ENCODE data around the gene EDIL3. TPM values are rescaled to one million over a fixed set of nuclear protein-coding genes. Genes with fewer than 3 reads are reported as not detected.

EDIL3 gene
- total RNA-seq, 2 experiments from 2014 or later: not detected

GRCh38 chr5:83895860-83896259 lies 488.8 kb downstream of the EDIL3 start:
- H3K4me1 ChIP-seq (ENCODE audit: insufficient read depth, low read length, poor library complexity, severe bottlenecking): no peaks in the 10 kb centered on the region
- no peaks in the 10 kb centered on the region for H4K20me1 ChIP-seq (ENCODE audit: insufficient read depth, low read length)
- DNase-seq (ENCODE audit: low spot score): no peak
- no peak overlapping the region for H3K4me3 ChIP-seq (ENCODE audit: low read depth, low read length, poor library complexity, severe bottlenecking)
- TF ChIP-seq CTCF (conservative IDR thresholded peaks at IDR 0.05; ENCODE audit: low read length) (no peak), EZH2phosphoT487 (IDR thresholded peaks at IDR 0.05; ENCODE audit: borderline replicate concordance, low read depth, low read length) (no peak)
- no peak overlapping the region for H2AFZ ChIP-seq (ENCODE audit: low read length)
- intact Hi-C loops (cut with micrococcal nuclease; ENCODE audit: unreplicated experiment): no loop called here
- H3K9me3 ChIP-seq (ENCODE audit: low read length): no peaks in the 10 kb centered on the region
- H3K27ac ChIP-seq (ENCODE audit: low read depth, low read length, poor library complexity, severe bottlenecking): no peak overlapping the region
- no peaks in the 10 kb centered on the region for H3K36me3 ChIP-seq (ENCODE audit: insufficient read depth, low read length)
- H3K9me2 ChIP-seq (ENCODE audit: insufficient read depth, low read length): no peaks in the 10 kb centered on the region
- POLR2A ChIA-PET: no interaction called here
- no peaks in the 10 kb centered on the region for H3K79me2 ChIP-seq (ENCODE audit: insufficient read depth, low read depth, low read length)
- CTCF ChIA-PET (ENCODE audit: unreplicated experiment): no interaction called here
- no peak overlapping the region for H3K4me2 ChIP-seq (ENCODE audit: low read length)
- BruUV-seq (replicated peaks): no TSS peak

GRCh38 chr5:83891261-83891660 lies 493.4 kb downstream of the EDIL3 start:
- intact Hi-C loops (cut with micrococcal nuclease; ENCODE audit: unreplicated experiment): no loop called here
- Histone ChIP-seq H3K4me2 (ENCODE audit: low read length) (no peak overlapping the region), H2AFZ (ENCODE audit: low read length) (no peak overlapping the region), H4K20me1 (ENCODE audit: insufficient read depth, low read length) (no peaks in the 10 kb centered on the region), H3K4me3 (ENCODE audit: low read depth, low read length, poor library complexity, severe bottlenecking) (no peak overlapping the region), H3K9me2 (ENCODE audit: insufficient read depth, low read length) (no peaks in the 10 kb centered on the region), H3K4me1 (ENCODE audit: insufficient read depth, low read length, poor library complexity, severe bottlenecking) (no peaks in the 10 kb centered on the region), H3K27ac (ENCODE audit: low read depth, low read length, poor library complexity, severe bottlenecking) (no peak overlapping the region), H3K79me2 (ENCODE audit: insufficient read depth, low read depth, low read length) (no peaks in the 10 kb centered on the region), H3K9me3 (ENCODE audit: low read length) (no peaks in the 10 kb centered on the region), H3K36me3 (ENCODE audit: insufficient read depth, low read length) (no peaks in the 10 kb centered on the region)
- POLR2A ChIA-PET: interaction anchor here (1.0 kb wide), 1 partner anchor 28 kb away, joined by 4 read pairs; no protein-coding TSS in a partner anchor
- TF ChIP-seq CTCF (conservative IDR thresholded peaks at IDR 0.05; ENCODE audit: low read length) (no peak), EZH2phosphoT487 (IDR thresholded peaks at IDR 0.05; ENCODE audit: borderline replicate concordance, low read depth, low read length) (no peak)
- no TSS peak for BruUV-seq (replicated peaks)
- CTCF ChIA-PET (ENCODE audit: unreplicated experiment): no interaction called here
- no peak for DNase-seq (ENCODE audit: low spot score)

Small RNA genes lying within 50 kb of the gene (small RNA-seq; reads per million reads assigned to genes)
- not detected for gene RNU6-448P
